ENCODE data around the gene RPH3AL.

Gene RPH3AL

GRCh38 chr17:233473-233941, 119.1 kb downstream of the RPH3AL start:
- H3K27ac ChIP-seq, result no peak overlapping the region
- TF ChIP-seq CTCF (IDR thresholded peaks at IDR 0.05) (no peak), ZFX (IDR thresholded peaks at IDR 0.05; ENCODE audit: borderline replicate concordance) (no peak)

GRCh38 chr17:231966-232807, 120.4 kb downstream of the RPH3AL start:
- TF ChIP-seq CTCF (IDR thresholded peaks at IDR 0.05), result no peak
- TF ChIP-seq ZFX (IDR thresholded peaks at IDR 0.05; ENCODE audit: borderline replicate concordance), result no peak
- no peak overlapping the region for H3K27ac ChIP-seq

- H3K27ac ChIP-seq, result no peak overlapping the region
- TF ChIP-seq CTCF (IDR thresholded peaks at IDR 0.05), result no peak
- no peak for TF ChIP-seq ZFX (IDR thresholded peaks at IDR 0.05; ENCODE audit: borderline replicate concordance)
Measured at GRCh38 chr17:231191-231965, 121.2 kb downstream of the RPH3AL start.

- no peak for TF ChIP-seq ZFX (IDR thresholded peaks at IDR 0.05; ENCODE audit: borderline replicate concordance)
- no peak for TF ChIP-seq CTCF (IDR thresholded peaks at IDR 0.05)
- H3K27ac ChIP-seq, result no peak overlapping the region
Measured at GRCh38 chr17:230395-230770, 122.2 kb downstream of the RPH3AL start.

GRCh38 chr17:229709-230394, 122.8 kb downstream of the RPH3AL start:
- TF ChIP-seq ZFX (IDR thresholded peaks at IDR 0.05; ENCODE audit: borderline replicate concordance), result no peak
- no peak for TF ChIP-seq CTCF (IDR thresholded peaks at IDR 0.05)
- H3K27ac ChIP-seq, result no peak overlapping the region

GRCh38 chr17:228951-229708, 123.5 kb downstream of the RPH3AL start:
- no peak for TF ChIP-seq ZFX (IDR thresholded peaks at IDR 0.05; ENCODE audit: borderline replicate concordance)
- no peak for TF ChIP-seq CTCF (IDR thresholded peaks at IDR 0.05)
- H3K27ac ChIP-seq, result no peak overlapping the region

Measured in 22Rv1 (cell line).